GM18505 (cell line): ENCODE data around the gene KLF14.
"Not testable (repeated sequence)": the region's sequence is repeated elsewhere in the genome, so short reads cannot be mapped to it uniquely, and the experiment has no call there.

Source experiments
- ATAC-seq: cut with Tn5 transposase; IDR thresholded peaks from one replicate; pipeline ENCODE4 v1.9.1; 2021; ENCODE audit not compliant: unreplicated experiment
- POLR2A ChIP-seq: IDR thresholded peaks from 4 replicates; pipeline ENCODE4 v1.6.1; 2011; ENCODE audit warnings: borderline replicate concordance; ENCODE audit not compliant: insufficient read depth, insufficient read length; ENCODE audit errors: extremely low read depth

The KLF14 gene

DNA sequence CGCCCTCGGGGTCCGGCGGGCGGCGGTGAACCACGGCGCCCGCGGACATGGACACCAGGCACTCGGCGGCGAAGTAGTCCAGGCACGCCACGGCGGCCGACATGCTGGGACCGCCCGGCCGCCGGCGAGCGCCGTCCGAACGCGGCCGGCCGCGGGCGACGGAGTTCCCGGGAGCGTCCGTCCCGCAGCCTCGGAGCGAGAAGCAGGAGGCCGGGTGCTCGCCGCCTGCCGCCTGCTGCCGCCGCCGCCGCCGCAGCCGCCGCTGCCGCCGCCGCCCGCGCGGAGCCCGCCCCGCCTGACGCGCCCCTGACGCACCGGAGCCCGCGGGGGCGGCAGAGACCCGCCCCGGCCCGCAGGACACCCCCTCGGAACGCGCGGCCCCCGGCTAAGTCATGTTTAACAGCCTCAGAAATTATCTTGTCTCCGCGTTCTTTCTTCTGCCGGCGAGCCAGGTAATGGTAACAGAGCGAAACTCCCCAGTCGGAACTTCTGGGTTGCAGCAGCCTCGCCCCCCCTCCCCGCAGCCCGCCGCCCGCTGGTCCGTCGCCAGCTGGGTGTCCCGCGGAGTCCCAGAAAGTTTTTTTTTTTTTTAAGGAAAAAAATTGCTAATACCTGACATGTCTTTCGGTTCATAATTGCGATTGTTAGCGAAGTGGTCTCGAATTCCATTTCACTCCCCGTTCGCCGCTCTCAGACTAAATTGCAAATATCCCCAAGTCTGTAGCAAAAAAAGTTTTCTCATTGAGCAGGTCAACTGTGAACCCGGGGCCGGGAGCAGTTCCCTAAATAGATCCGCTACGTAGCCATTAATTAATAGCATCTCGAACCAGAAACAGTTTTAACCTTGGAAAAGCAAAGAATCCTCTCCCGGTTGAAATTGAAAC lies at the start of gene KLF14:
Gene KLF14, minus strand, starts transcription at position 277 of the 884 bp plus-strand sequence. Its CDS starts 174 bp downstream, at position 103.
- no peak for TF ChIP-seq POLR2A
- no peak for ATAC-seq

DNA sequence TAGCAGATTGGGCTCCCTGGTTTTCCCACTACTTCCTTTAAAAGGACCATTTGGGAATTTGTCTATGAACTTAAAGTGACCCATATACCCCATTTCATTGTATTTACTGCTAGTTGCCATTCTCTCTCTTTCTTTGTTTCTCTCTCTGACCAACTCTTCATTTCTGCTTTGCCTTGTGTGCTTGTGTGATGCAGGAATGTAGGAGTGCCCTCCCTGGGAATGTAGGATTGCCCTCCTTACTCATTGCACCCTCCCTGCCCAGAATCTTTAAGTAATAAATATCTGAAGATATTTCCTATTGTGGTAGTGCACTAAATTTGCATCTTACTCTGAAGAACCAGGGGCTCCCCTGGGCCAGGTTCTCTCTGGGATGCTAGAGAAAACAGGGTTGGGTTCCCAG lies 47.3 kb upstream of the KLF14 start:
- TF ChIP-seq POLR2A: no peak
- ATAC-seq: no peak

DNA sequence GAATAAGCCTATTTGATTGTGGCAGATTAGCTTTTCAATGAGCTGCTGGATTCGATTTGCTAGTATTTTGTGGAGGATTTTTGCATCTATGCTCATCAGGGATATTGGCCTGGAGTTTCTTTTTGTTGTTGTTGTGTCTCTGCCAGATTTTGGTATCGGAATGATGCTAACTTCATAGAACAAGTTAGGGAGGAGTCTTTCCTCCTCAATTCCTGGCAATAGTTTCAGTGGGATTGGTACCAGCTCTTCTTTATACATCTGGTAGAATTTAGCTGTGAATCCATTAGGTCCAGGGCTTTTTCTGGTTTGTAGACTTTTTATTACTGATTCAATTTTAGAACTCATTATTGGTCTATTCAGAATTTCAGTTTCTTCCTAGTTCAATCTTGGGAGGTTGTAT lies 43.4 kb upstream of the KLF14 start:
- no peak for TF ChIP-seq POLR2A
- no peak for ATAC-seq

DNA sequence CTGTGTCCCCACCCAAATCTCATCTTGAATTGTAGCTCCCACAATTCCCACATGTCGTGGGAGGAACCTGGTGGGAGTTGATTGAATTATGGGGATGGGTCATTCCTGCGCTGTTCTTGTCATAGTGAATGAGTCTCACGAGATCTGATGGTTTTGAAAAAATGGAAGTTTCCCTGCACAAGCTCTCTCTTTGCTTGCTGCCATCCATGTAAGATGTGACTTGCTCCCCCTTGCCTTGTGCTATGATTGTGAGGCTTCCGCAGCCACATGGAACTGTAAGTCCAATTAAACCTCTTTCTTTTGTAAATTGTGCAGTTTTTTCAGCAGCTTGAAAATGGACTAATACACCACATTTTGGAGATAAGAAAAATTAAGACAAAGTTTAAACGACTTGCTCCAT lies 38.4 kb upstream of the KLF14 start:
- ATAC-seq: not testable (repeated sequence)

DNA sequence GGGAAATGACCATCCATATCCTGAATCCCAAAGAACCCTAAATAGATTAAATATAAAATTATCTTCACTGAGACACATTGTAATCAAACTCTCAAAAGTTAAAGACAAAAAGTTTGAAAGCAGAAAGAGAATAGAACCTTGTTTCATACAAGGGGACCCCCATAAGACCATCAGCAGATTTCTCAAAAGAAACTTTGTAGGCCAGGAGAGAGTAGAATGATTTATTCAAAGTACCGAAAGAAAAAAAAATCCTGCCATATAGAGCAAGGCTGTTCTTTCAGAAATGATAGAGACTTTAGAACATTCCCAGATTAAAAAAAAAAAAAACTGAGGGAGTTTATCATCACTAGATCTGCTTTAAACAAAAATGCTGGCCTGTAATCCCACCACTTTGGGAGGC lies 34.8 kb upstream of the KLF14 start:
- ATAC-seq: no peak
- TF ChIP-seq POLR2A: no peak

DNA sequence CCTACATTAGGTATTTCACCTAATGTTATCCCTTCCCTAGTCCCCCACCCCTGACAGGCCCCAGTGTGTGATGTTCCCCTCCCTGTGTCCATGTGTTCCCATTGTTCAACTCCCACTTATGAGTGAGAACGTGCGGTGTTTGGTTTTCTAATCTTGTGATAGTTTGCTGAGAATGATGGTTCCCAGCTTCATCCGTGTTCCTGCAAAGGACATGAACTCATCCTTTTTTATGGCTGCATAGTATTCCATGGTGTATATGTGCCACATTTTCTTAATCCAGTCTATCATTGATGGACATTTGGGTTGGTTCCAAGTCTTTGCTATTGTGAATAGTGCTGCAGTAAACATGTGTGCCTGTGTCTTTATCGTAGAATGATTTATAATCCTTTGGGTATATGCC lies 30.6 kb upstream of the KLF14 start:
- not testable (repeated sequence) for ATAC-seq

DNA sequence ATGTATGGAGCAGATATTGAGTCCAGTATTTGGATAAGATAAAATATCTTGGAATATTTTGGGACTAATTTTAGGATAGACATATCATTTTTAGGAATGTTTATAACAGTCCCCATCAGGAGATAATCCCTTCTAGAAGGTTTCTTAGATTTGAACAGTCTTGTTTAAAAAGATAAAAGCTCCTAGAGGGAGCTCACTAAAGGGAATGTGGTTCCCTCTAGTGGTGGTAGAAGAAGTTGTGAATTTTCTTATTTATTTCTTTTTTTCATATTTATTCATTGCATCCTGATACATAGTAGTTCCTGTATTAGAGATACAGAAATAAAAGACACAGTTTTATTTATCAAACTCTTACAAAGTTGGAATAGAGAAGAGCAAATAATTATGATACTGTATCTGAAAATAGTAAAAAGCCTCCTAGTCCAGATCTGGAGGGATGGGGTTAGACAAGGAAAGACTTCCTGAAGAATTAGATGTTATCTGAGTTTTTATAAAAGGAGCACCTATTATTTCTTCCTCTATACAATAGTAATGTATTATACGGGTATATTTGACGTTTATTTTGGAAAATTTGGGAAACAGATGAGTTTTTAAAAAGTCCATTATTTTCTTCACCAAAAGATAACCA lies 24.5 kb upstream of the KLF14 start:
- TF ChIP-seq POLR2A: no peak
- ATAC-seq: no peak

DNA sequence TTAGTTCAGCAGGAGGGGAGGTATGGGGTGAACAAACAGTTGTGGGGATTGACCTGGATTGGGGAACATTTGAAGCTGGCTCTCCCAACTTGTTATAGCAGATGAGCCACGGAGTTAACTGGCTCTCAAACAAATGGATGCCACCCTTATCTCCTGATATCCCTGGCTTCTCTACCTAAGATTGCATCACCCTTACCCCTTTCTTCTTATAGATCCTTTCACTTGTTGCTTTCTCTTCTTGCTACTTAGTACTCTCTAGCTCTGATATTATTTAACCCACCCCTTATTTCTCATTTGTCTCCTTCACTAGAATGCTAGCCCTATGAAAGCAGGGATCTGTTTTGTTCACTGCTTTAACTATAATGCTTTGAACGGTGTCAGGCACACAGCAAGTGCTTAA lies 22.3 kb upstream of the KLF14 start:
- ATAC-seq: no peak
- TF ChIP-seq POLR2A: no peak

DNA sequence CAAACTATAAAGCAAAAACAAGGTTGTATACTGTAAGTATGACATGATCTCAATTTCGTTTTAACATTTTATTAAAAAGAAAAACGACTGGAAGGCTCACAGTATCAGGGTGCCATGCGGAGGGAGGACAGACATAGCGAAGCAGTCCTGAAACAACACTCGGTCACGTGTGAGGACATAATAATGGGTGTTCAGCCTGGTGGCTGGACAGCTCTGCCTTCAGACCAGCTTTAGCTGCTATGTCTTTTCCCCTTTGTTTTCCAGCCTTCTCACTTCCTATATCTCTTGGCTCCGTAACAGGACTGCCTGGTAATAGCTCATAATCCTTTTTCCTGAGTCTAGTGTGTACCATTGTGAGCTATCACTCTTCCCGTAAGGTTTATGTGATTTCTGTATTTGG lies 18.4 kb upstream of the KLF14 start:
- no peak for TF ChIP-seq POLR2A
- no peak for ATAC-seq

DNA sequence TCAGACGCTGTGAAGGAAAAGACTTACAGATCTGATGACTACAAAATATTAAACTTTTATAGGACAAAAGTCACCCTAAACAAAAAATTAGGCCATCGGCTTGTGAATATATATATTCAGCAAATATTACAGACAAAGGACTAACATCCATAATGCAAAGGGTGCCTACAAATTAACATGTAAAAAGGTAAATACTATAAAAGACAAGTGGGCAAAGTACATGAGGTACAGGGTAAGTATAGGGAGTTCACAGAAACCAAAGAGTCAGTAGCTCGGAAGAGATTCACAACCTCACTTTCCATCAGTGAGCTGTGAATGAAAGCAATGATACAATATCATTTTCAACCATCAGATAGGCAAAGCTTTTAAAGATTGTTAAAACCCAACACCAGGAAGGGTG lies 16.7 kb upstream of the KLF14 start:
- TF ChIP-seq POLR2A: no peak
- no peak for ATAC-seq

DNA sequence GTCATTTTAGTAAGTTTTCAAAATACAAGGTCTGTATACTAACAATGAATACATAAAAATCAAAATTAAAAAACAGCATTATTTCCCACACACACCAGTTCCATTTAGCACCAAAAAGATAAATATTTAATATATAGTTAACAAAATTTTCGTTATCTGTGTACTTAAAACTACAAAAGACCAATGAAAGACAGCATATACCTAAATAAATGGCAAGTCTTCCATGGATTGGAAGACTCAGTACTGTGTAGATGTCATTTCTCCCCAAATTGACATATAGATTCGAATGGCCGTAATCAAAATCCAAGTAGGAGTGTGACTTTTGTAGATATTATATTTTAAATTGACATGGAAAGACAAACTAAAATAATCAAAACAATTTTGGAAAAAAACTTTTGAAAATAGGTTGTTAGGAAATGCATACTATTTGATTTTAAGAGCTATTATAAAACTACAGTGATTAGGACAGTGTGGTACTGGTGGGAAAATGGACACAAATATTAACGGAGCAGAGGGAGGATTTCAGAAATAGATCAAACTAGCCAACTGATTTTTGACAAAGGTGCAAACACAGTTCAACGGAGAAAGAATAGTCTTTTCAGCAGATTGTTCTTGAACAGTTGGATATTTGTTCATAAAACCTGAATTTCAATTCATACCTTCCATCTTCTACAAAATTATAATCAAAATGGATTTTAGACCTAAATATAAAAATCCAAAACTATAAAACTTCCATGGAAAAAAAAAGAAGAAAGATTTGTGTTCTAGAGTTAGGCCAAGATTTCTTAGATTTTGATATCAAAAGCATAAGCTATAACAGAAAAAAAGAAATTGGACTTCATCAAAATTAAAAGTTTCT lies 14.8 kb upstream of the KLF14 start:
- ATAC-seq: no peak
- TF ChIP-seq POLR2A: no peak

DNA sequence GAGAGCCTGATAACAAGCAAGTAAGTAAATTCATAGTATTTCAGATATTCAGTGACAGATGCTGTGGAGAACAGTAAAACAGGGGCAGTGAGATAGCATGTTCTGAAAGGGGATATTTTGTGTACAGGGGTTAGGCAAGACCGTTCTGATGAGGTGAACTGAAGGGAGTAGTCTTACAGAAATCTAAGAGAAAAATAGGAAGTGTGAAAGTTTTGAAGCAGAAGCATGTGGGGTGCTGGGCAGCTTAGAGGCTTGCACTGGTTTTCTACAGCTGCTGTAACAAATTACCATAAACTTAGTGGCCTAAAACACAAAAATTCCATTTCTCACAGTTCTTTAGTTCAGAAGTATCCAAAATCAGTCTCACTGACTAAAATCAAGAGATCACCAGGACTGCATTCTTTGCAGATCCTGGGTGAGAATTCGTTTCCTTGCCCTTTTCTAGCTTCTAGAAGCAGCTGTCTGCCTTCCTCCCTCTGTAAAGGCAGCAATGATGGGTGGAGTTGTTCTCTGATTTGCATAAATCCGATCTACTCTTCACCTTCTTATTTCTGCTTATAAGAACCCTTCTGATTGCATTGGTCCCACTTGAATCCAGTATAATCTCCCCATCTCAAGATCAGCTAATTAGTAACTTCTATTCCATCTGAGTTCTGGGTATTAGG lies 7.5 kb upstream of the KLF14 start:
- ATAC-seq: no peak
- no peak for TF ChIP-seq POLR2A

DNA sequence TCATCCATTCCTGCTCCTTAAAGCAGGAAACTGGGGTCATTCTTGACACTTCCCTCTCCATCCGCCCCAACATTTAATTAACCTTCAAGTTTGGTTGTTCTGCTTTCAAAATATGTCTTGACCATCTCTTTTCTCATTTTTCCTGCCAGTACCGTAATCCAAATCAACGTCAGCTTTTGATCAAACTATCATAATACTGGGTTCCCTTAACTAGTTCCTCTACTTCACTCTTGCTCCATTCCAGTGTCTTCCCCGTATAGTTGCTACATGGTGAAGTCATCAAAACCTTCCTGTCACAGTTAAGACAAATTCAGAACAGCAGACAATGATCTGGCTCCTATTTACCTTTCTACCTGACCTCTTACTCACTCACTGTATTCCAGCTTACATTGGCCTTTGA lies 6.6 kb upstream of the KLF14 start:
- no peak for TF ChIP-seq POLR2A
- no peak for ATAC-seq
